HG03108 (cell line): ENCODE results near the gene DTX2.
A peak's percentile ranks its signal among the peaks of the same experiment; 100 is the strongest.
"Not testable (repeated sequence)": the region's sequence is repeated elsewhere in the genome, so short reads cannot be mapped to it uniquely, and the experiment has no call there.

Experiments
- ATAC-seq: cut with Tn5 transposase; IDR thresholded peaks from one replicate; pipeline ENCODE4 v1.9.1; 2021; ENCODE audit warnings: moderate library complexity; ENCODE audit not compliant: unreplicated experiment

DTX2 gene

DNA sequence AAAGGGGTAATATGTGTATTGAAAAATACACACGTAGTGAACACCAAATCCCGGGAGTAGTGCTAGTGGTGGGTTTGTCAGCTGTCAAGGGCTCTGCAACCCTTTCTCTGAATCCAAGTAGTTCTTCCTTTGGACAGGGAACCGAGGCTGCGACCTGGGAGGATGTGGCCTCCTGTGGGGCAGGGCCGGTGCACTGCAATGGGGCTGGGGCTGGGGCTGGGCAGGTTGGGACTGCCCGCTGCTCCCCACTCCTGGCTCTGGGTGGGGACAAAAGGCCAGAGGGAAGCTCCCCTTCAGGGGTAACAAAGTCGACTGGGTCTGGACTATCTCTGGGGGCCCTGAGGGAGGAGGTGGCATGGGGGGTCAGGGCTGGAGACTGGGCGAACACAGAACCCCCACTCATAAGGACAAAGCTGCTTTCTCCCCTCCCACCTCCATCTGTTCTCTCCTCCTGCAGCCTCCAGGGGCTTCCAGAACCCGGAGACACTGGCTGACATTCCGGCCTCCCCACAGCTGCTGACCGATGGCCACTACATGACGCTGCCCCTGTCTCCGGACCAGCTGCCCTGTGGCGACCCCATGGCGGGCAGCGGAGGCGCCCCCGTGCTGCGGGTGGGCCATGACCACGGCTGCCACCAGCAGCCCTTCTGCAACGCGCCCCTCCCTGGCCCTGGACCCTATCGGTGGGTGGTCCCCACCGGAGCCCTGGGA is 49.8 kb downstream of the DTX2 start:
- ATAC-seq: not testable (repeated sequence)

DNA sequence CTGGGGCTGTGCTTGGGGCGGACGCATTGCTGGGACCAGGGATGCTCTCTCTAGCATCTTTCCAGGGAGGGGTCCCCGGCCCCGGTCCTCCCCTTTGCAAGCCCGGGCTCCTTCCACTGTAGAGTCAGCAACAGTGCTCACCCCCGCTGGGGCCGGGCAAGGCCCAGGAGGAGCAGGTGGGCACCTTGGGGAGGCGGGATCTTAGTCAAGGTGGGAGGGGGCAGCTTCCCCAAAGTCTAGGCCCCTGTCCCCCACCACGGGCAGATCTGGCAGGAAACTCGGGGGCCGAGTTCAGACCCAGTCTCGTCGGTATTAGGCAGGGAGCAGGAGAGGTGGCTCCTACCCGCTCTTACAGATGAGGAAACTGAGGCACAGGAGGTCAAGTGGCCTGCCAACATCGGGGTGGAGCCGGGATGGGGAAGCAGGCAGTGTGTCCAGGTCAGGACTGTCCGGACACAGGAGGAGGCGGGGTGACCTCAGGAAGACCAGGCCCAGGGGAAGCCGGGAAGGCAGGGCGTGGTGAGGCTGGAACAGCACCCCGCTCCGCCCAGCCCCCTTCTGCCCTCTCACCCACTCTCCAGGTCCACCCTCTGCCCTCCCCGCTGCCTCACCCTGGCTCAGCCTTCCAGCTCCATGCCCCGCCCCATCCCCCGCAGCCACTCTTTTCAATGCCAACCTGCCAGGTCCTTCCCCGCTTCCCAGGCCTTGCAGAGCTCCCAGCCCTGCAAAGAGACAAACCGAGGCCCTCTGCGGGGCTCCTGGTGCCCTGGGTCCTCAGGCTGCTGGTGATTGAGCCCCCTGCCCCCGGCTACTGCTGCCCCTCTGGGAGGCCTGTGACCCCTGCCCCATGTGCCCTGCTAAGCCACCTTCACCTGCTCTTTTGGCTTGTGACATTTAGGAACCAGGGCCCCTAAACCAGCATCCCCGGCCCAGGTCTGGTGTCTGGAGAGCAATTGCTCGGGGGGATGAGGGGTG is 50.7 kb downstream of the DTX2 start:
- ATAC-seq: not testable (repeated sequence)

DNA sequence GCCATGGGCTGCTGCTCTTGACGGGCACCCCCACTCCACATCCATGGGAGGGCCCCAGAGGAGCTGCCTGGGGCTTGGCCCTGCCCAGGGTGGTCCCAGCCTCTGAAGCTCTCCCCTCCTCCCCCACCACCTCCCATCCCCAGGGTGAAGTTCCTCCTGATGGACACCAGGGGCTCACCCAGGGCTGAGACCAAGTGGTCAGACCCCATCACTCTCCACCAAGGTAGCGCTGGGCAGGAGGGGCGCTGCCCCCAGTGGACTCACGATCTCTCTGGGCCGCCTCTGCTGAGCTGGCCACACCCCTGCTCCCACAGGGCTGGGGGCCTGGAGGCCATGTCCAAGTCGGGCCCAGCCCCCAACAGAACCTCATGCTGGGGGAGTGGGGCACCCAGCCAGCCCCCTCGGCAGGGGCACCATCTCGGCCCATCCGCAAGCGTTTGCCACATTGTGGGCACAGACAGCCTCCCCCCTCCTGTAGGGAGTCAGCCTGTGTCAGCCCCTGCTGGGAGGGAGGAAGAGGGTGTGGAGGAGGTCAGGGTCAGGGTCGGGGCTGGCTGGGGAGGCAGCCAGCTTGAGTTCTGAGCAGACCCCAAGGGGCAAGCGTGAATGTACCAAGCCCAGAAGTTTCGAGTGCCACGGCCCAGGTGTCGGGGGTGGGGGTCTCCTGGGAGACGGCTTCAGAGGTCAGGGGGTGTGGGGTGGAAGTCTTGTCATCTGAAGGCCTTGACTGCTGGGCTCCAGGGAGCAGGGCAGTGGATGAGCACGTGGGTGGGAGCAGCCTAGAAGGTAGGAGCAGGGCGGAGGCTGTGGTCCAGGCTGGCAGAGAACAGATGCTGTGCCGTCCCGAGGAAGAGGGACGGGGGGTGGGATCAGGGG is 51.7 kb downstream of the DTX2 start:
- ATAC-seq: no peak

DNA sequence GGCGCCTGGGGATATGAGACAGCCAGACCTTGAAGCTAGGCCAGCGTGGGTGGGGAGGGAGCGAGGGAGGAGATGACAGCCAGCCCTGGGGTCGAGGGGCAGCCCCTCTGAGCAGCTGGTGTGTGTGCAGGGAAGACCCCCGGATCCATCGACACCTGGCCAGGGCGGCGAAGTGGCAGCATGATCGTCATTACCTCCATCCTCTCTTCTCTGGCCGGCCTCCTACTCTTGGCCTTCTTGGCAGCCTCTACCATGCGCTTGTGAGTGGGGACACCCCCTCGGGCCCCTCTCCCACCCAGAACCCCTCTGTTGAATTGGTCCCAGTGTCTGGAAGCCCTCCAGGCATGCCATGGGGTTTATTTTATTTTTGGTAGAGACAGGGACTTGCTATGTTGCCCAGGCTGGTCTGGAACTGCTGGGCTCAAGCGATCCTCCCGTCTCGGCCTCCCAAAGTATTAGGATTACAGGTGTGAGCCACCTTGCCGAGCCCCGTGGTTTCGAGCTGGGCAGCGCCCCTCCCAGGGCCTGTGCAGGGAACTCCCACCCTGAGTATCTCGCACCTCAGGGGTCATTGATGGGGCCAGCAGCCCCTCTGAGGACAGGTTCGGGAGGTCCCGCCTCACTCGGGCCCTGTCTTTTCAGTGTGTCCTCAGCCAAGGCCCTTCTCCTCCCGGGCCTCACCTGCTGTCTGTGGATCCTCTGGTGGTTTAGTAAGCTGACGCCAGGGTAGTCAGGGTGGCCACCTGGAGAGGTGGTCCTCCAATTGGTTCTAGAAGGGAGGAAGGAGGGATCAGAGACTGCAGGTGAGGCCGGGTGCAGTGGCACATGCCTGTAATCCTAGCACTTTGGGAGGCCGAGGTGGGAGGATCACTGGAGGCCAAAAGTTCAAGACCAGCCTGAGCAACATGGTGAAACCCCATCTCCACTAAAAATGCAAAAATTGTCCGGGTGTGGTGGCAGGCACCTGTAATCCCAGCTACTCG is 52.6 kb downstream of the DTX2 start:
- no peak for ATAC-seq

DNA sequence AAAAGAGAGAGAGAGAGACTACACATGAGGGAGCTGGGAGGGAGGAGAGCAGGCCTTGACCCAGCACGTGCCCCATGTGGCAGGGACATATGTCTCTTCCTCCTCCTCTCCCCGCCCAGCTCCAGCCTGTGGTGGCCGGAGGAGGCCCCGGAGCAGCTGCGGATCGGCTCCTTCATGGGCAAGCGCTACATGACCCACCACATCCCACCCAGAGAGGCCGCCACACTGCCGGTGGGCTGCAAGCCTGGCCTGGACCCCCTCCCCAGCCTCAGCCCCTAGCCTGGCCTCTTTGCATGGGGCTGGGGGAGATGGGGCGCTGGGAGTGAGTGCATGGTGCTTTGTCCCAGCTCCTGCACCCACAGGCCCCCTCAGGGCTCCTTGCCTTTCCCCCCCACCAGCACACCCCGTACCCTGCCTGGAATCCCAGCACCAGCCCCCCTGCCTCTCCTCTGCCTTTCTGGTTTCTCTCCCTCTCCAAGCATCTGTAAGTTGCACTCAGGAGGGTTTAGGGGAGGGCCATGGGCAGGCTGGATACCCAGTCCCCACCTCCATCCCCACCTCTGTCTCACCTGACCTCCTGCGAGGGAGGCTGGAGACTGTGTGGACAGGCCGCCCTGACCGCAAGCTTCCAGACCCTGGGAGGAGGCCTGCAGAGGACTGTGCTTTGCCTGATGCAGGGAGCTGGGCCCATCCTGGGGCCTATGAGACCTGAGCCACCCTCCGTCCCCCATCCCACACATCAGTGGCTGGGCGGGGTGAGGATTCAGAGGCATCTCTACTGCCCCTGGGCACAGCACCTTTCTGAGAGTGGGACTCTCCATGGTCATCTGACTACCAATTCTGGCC is 53.6 kb downstream of the DTX2 start:
- no peak for ATAC-seq

DNA sequence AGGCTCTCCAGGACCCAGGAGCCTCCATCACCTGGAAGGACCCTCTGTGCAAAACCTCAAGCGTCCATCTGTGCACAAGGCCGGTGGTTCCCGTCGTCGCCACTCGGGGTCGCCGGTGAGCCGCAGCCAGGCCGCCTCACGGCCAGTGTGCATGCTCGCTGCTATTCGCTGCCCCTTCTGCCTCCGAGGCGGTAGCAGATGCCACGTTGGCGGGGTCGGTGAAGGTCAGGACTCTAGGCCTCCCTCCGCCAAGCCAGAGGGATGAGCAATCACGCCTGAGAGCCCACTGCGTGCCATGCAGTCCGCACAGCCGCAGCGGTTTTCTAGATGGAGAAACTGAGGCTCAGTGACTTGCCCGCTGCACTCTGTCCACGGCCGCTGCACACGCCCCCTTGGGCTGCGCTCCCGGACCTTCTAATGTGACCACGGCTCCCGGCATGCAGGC is 54.5 kb downstream of the DTX2 start:
- ATAC-seq: no peak

DNA sequence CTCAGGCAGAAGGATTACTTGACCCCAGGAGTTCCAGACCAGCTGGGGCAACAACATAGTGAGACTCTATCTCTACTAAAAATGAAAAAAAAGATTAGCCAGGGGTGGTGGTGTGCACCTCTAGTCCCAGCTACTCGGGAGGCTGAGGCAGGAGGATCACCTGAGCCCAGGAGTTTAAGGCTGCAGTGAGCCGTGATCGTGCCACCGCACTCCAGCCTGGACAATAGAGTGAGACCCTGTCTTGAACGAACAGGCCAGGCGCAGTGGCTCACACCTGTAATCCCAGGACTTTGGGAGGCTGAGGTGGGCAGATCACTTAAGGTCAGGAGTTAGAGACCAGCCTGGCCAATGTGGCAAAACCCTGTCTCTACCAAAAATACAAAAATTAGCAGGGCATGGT is 55.4 kb downstream of the DTX2 start:
- ATAC-seq: not testable (repeated sequence)

DNA sequence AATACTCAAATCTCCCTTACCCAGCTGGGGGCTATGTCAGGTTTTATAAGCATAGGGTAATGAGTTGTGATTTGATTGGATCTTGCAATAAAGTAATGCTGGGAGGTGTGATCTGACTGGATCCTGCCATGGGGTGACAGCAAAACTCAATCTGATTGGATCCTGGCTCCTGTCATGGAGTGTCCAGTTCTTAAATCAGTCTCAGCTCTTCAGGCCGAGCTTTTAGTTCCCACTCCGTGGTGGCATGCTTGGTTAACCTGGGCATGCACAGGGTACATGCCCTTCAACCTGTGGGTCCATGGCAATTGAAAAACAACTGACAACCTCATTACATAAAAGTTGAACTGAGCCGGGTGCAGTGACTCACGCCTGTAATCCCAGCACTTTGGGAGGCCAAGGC is 64.7 kb downstream of the DTX2 start:
- not testable (repeated sequence) for ATAC-seq

DNA sequence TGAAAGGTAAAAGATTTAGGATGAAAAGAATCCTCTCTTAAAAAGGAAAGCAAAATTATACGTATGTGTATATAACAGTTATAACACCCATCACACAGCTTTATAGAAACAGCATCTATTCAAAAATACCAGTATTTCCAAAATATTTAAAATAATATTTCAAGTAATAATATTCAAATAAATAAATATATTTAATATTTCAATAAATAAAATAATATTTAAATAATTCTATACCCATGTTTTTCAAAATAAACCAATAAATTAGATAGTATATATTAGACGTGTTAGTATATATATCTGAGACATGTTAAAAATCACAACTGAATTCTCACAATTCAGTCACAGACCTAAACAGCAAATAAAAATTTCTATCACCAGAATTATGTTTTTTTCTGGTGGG is 70.1 kb downstream of the DTX2 start:
- ATAC-seq: not testable (repeated sequence)

DNA sequence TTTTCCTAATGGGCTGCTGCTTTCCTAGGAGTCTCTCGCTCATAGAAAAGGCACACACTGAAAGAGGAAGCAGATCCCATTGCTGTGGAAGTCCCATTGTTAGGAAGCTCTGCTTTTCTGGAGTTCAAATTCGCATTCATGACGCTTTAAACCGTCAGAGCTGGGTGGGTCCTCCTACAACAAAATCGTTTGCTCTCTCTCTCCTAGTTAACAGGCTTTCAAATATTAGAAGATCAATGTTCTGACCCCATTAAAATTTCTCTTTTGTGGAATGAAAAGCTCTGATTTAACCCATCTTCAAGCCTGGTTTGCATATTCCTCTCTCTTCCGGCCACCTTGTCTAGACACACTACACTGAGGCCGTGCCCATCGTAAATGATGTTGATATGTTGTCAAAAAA is 81.7 kb downstream of the DTX2 start, which contains the start of gene SPDYE16:
Gene SPDYE16 (minus strand): TSS at position 101 of the 400 bp plus-strand sequence. CDS start 1,838 bp downstream, outside the sequence.
- ATAC-seq: not testable (repeated sequence)

DNA sequence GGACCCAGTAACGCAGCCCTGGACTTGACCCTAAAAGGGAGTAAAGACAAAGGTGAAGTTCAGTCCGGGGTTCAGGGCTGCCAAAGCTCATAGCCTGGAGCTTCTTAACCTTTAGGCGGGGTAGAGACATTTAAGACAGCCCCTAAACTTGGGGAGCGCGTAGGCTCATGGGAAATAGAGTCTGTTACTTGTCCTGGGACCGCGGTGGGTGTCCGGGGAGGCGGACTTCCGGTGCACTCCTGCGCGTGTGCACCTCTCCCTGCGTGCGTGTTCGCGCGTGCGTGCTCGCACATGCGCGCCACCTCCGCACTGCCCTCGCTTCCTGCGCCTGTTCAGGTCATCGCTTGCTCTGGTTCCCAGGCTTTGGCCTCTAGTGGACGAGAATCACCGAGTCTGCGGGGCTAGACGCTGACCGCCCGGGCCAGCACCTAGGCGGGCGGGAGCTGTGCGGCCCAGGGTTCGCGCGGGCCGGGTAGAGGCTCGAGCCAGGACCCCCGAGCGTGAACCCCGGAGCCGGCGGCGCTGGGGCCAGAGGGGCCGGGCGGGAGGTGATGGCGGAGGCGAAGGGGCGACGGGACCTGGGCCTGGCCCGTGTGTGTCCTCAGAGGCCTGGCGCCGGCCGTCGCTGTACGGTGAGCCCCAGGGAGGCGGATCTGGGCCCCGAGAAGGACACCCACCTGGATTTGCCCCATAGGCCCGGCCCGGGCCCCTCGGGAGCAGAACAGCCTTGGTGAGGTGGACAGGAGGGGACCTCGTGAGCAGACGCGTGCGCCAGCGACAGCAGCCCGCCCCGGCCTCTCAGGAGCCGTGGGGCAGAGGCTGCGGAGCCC is 87.7 kb downstream of the DTX2 start:
- peak; percentile 100 for ATAC-seq

DNA sequence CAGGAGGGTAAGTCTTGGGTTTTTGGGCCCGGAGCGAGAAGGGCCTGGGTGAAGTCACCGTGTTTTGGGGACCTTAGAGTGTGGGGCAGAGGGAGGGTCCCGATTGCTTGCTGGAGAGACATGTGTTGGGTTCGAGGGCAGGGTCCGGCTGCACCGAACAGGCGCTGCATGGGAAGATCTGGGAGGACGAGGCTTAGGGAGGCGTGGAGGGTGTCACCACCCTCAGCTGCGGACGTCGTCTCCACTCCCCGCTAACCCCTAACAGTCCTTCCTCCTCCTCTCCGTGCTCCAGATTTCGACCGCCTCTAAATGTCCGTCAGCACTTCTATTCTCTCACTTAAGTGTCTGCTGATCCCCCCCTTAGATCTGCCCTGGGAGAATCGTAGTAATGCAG is 88.3 kb downstream of the DTX2 start:
- not testable (repeated sequence) for ATAC-seq

DNA sequence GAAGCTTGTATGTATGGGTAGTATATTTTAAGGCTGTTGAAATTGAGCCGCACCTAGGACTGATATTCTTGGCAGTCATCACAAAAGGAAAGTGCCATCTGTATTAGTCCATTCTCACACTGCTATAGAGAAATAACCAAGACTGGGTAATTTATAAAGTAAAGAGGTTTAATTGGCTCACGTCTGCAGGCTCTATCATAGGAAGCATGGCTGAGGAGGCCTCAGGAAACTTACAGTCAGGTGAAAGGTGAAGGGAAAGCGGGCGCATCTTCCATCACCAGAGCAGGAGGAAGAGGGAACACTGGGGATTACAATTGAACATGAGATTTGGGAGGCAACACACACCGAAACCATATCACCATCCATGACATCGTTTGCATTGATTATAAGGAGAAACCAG is 90.5 kb downstream of the DTX2 start:
- not testable (repeated sequence) for ATAC-seq
